ENCODE measurements around the gene RAPGEF5. TPM values are rescaled to one million over a fixed set of nuclear protein-coding genes. Genes with fewer than 3 reads are reported as not detected.

RAPGEF5 gene
- total and polyA plus RNA-seq, 10 of the 15 experiments (the other 5 are each of a cell fraction or from before 2014, with no cell fraction given), result 0.38 to 4.0 (median 1.6) TPM; not detected in 1

DNA sequence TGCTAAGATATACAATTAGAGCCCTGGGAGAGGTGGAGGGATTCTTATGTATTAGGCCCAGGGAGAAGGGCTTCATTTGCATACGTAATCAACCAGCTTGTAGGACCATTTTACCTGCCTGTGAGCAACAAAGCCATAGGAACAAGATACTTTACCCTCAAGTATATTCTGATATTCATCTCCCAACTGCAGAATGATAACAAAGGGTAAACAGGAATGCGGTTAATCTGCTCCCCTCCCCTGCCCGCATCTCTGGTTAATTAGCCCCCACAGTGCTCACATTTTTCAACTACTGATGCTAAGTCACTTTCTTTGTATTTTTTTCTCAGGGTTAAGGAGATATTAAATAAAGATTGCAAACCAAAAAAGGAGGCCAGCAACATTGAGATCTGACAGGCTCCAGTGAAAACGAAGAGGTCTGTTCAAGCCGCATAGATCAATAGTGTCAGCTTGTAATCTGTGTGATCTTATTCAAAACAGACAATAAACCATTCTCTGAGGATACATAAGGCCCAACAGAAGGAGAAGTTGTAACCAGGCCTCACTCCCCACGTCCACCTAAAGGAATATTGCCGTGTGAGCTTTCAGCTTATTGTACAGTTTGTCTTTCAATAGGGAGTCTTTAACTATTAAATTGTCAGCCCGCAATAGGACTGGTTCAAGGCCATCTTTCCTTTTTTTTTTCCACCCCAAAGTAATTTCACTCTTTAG is 203.4 kb downstream of the RAPGEF5 start:
- ChIA-PET SMC1A (ENCODE audit: uncharacterized antibody, unreplicated experiment) (interaction anchor here (0.7 to 2.3 kb wide), 4 partner anchors 12 to 1369 kb away, joined by 3 to 5 read pairs (median 3); no protein-coding TSS in a partner anchor), POLR2A (no interaction called here), CTCF (interaction anchor here (0.6 to 2.2 kb wide), 4 partner anchors 21 to 299 kb away, joined by 4 to 10 read pairs (median 4); no protein-coding TSS in a partner anchor), RAD21 (ENCODE audit: unreplicated experiment) (no interaction called here)
- Histone ChIP-seq H3K79me2 (ENCODE audit: control insufficient read depth, insufficient read depth, low read length) (no peaks in the 10 kb centered on the region), H2AFZ (ENCODE audit: control insufficient read depth, low read depth, low read length) (no peak overlapping the region), H3K9me3 (replicated peaks; ENCODE audit: control insufficient read depth, insufficient read depth, low read length) (no peaks in the 10 kb centered on the region), H4K20me1 (ENCODE audit: control insufficient read depth, insufficient read depth) (no peaks in the 10 kb centered on the region), H3K27ac (ENCODE audit: control insufficient read depth, insufficient read depth) (no peak overlapping the region), H3K27me3 (replicated peaks in 1 of 2; ENCODE audit: control insufficient read depth in 2 of 2, insufficient read depth in 2 of 2, low read length in 1 of 2) (no peaks in the 10 kb centered on the region), H3K36me3 (ENCODE audit: control insufficient read depth in 2 of 2, insufficient read depth in 2 of 2, low read length in 1 of 2) (no peaks in the 10 kb centered on the region), H3K4me1 (ENCODE audit: control insufficient read depth, insufficient read depth, low read length) (no peaks in the 10 kb centered on the region), H3K9ac (ENCODE audit: control insufficient read depth, insufficient read depth, low read length) (no peak overlapping the region), H3K4me2 (ENCODE audit: control insufficient read depth, insufficient read depth) (no peak overlapping the region), H3K4me3 (no peak overlapping the region)
- FAIRE-seq (no peak), DNase-seq (ENCODE audit: low read depth, low spot score) (no peak), ATAC-seq (no peak)
- 62% methylated on average over 8 of the region's 8 CpGs for WGBS (ENCODE audit: insufficient coverage, insufficient replicate concordance, low lambda C conversion rate, missing lambda C conversion rate)
- intact Hi-C loops (cut with micrococcal nuclease; ENCODE audit: unreplicated experiment), result no loop called here
- no TSS peak for BruUV-seq (replicated peaks)
- in situ Hi-C loops (cut with MboI), result no loop called here
- TF ChIP-seq, protein P1, sequence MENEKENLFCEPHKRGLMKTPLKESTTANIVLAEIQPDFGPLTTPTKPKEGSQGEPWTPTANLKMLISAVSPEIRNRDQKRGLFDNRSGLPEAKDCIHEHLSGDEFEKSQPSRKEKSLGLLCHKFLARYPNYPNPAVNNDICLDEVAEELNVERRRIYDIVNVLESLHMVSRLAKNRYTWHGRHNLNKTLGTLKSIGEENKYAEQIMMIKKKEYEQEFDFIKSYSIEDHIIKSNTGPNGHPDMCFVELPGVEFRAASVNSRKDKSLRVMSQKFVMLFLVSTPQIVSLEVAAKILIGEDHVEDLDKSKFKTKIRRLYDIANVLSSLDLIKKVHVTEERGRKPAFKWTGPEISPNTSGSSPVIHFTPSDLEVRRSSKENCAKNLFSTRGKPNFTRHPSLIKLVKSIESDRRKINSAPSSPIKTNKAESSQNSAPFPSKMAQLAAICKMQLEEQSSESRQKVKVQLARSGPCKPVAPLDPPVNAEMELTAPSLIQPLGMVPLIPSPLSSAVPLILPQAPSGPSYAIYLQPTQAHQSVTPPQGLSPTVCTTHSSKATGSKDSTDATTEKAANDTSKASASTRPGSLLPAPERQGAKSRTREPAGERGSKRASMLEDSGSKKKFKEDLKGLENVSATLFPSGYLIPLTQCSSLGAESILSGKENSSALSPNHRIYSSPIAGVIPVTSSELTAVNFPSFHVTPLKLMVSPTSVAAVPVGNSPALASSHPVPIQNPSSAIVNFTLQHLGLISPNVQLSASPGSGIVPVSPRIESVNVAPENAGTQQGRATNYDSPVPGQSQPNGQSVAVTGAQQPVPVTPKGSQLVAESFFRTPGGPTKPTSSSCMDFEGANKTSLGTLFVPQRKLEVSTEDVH (IDR thresholded peaks at IDR 0.05; ENCODE audit: low read depth, partially characterized antibody), result no peak
- TF ChIP-seq CHD2 (IDR thresholded peaks at IDR 0.05; ENCODE audit: borderline replicate concordance, low read depth, low read length) (no peak), MTA2 (IDR thresholded peaks at IDR 0.05; ENCODE audit: low read depth) (no peak), TCF7 (IDR thresholded peaks at IDR 0.05; ENCODE audit: borderline replicate concordance) (no peak), MXI1 (IDR thresholded peaks at IDR 0.05; ENCODE audit: low read depth, low read length) (no peak), ATF7 (IDR thresholded peaks at IDR 0.05; ENCODE audit: low read depth) (no peak)
- TF ChIP-seq, protein P2, sequence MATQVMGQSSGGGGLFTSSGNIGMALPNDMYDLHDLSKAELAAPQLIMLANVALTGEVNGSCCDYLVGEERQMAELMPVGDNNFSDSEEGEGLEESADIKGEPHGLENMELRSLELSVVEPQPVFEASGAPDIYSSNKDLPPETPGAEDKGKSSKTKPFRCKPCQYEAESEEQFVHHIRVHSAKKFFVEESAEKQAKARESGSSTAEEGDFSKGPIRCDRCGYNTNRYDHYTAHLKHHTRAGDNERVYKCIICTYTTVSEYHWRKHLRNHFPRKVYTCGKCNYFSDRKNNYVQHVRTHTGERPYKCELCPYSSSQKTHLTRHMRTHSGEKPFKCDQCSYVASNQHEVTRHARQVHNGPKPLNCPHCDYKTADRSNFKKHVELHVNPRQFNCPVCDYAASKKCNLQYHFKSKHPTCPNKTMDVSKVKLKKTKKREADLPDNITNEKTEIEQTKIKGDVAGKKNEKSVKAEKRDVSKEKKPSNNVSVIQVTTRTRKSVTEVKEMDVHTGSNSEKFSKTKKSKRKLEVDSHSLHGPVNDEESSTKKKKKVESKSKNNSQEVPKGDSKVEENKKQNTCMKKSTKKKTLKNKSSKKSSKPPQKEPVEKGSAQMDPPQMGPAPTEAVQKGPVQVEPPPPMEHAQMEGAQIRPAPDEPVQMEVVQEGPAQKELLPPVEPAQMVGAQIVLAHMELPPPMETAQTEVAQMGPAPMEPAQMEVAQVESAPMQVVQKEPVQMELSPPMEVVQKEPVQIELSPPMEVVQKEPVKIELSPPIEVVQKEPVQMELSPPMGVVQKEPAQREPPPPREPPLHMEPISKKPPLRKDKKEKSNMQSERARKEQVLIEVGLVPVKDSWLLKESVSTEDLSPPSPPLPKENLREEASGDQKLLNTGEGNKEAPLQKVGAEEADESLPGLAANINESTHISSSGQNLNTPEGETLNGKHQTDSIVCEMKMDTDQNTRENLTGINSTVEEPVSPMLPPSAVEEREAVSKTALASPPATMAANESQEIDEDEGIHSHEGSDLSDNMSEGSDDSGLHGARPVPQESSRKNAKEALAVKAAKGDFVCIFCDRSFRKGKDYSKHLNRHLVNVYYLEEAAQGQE (IDR thresholded peaks at IDR 0.05; ENCODE audit: low read depth, low read length), result no peak
- TF ChIP-seq, protein P3, sequence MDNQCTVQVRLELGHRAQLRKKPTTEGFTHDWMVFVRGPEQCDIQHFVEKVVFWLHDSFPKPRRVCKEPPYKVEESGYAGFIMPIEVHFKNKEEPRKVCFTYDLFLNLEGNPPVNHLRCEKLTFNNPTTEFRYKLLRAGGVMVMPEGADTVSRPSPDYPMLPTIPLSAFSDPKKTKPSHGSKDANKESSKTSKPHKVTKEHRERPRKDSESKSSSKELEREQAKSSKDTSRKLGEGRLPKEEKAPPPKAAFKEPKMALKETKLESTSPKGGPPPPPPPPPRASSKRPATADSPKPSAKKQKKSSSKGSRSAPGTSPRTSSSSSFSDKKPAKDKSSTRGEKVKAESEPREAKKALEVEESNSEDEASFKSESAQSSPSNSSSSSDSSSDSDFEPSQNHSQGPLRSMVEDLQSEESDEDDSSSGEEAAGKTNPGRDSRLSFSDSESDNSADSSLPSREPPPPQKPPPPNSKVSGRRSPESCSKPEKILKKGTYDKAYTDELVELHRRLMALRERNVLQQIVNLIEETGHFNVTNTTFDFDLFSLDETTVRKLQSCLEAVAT (IDR thresholded peaks at IDR 0.05), result no peak
- TF ChIP-seq, protein P4, sequence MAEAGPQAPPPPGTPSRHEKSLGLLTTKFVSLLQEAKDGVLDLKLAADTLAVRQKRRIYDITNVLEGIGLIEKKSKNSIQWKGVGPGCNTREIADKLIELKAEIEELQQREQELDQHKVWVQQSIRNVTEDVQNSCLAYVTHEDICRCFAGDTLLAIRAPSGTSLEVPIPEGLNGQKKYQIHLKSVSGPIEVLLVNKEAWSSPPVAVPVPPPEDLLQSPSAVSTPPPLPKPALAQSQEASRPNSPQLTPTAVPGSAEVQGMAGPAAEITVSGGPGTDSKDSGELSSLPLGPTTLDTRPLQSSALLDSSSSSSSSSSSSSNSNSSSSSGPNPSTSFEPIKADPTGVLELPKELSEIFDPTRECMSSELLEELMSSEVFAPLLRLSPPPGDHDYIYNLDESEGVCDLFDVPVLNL (IDR thresholded peaks at IDR 0.05; ENCODE audit: low read depth, low read length), result no peak

All from GM12878 (cell line).